Upper lobe of left lung (tissue), 4 donors: ENCODE results near the gene NUDT5.

Experiments
- CTCF ChIP-seq, 6 experiments: fragments of 450-650 bp in 4 of 6; fragments of 200-600 bp in 2 of 6; sonication (generic) in 2 of 6; IDR thresholded peaks; one replicate each; pipeline ENCODE4 v1.5.1; 2016 to 2019; ENCODE audit warnings: antibody characterized with exemption in 6 of 6
- POLR2A ChIP-seq, 4 donors: fragments of 450-650 bp; IDR thresholded peaks; one replicate each; pipeline ENCODE4 v1.5.1; 2016 to 2017; ENCODE audit warnings: antibody characterized with exemption in 4 of 4, mild to moderate bottlenecking in 2 of 4

GRCh38 chr10:12221323-12222298 lies 25.9 kb upstream of the NUDT5 start:
- no peak for TF ChIP-seq POLR2A (IDR thresholded peaks at IDR 0.05)
- no peak for TF ChIP-seq CTCF (IDR thresholded peaks at IDR 0.05)
